22Rv1 (cell line): Measurements from ENCODE around the gene CAMTA1.

Experiments
- ZFX ChIP-seq: fragments of 450-650 bp; IDR thresholded peaks from 2 replicates; pipeline ENCODE4 v1.6.1; 2017; ENCODE audit warnings: antibody characterized with exemption, borderline replicate concordance
- TF ChIP-seq, protein P1 (sequence below): fragments of 450-650 bp; IDR thresholded peaks from 2 replicates; pipeline ENCODE4 v1.5.1; 2017; ENCODE audit warnings: mild to moderate bottlenecking

- TF ChIP-seq, protein P1, sequence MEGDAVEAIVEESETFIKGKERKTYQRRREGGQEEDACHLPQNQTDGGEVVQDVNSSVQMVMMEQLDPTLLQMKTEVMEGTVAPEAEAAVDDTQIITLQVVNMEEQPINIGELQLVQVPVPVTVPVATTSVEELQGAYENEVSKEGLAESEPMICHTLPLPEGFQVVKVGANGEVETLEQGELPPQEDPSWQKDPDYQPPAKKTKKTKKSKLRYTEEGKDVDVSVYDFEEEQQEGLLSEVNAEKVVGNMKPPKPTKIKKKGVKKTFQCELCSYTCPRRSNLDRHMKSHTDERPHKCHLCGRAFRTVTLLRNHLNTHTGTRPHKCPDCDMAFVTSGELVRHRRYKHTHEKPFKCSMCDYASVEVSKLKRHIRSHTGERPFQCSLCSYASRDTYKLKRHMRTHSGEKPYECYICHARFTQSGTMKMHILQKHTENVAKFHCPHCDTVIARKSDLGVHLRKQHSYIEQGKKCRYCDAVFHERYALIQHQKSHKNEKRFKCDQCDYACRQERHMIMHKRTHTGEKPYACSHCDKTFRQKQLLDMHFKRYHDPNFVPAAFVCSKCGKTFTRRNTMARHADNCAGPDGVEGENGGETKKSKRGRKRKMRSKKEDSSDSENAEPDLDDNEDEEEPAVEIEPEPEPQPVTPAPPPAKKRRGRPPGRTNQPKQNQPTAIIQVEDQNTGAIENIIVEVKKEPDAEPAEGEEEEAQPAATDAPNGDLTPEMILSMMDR = no peak
- no peak for TF ChIP-seq ZFX
These were observed 586.7 kb downstream of the CAMTA1 start for GRCh38 chr1:7371926-7372325.
